Measurements from ENCODE around the gene RRP9.

RRP9 gene

GRCh38 chr3:51927061-51927977, 14.4 kb downstream of the RRP9 start:
- no peak for DNase-seq (ENCODE audit: low read depth in 1 of 2, low spot score in 1 of 2)
- H3K27ac ChIP-seq (replicated peaks) = no peak overlapping the region
- no peak for TF ChIP-seq SPI1 (IDR thresholded peaks at IDR 0.05; ENCODE audit: borderline replicate concordance, low read depth)
- no peak for TF ChIP-seq CTCF (IDR thresholded peaks at IDR 0.05; ENCODE audit: insufficient read depth, low read length)
- TF ChIP-seq POLR2AphosphoS5 (IDR thresholded peaks at IDR 0.05; ENCODE audit: low read depth) = no peak
- TF ChIP-seq GABPA (IDR thresholded peaks at IDR 0.05; ENCODE audit: low read depth) = no peak
- TF ChIP-seq REST (IDR thresholded peaks at IDR 0.05; ENCODE audit: insufficient replicate concordance, low read depth) = no peak

GRCh38 chr3:51921081-51921578, 20.6 kb downstream of the RRP9 start:
- no peak overlapping the region for H3K27ac ChIP-seq (replicated peaks)
- no peak overlapping the region for H3K4me3 ChIP-seq (replicated peaks; ENCODE audit: insufficient read depth, low read length)
- H3K27me3 ChIP-seq (ENCODE audit: insufficient read depth, poor library complexity, severe bottlenecking) = no peaks in the 10 kb centered on the region
- DNase-seq (ENCODE audit: low read depth in 1 of 2, low spot score in 1 of 2) = no peak
- TF ChIP-seq CTCF (IDR thresholded peaks at IDR 0.05; ENCODE audit: insufficient read depth, low read length) (no peak), POLR2AphosphoS5 (IDR thresholded peaks at IDR 0.05; ENCODE audit: low read depth) (no peak), GABPA (IDR thresholded peaks at IDR 0.05; ENCODE audit: low read depth) (no peak), REST (IDR thresholded peaks at IDR 0.05; ENCODE audit: insufficient replicate concordance, low read depth) (no peak), SPI1 (IDR thresholded peaks at IDR 0.05; ENCODE audit: borderline replicate concordance, low read depth) (no peak)

More at GRCh38 chr3:51927061-51927977, 14.4 kb downstream of the RRP9 start:
- H3K4me3 ChIP-seq (replicated peaks; ENCODE audit: insufficient read depth, low read length) = no peak overlapping the region
- no peaks in the 10 kb centered on the region for H3K27me3 ChIP-seq (ENCODE audit: insufficient read depth, poor library complexity, severe bottlenecking)

GRCh38 chr3:51916418-51916817, 25.3 kb downstream of the RRP9 start:
- DNase-seq (ENCODE audit: low read depth in 1 of 2, low spot score in 1 of 2) = no peak
- H3K27me3 ChIP-seq (ENCODE audit: insufficient read depth, poor library complexity, severe bottlenecking) = no peaks in the 10 kb centered on the region
- TF ChIP-seq REST (IDR thresholded peaks at IDR 0.05; ENCODE audit: insufficient replicate concordance, low read depth) (no peak), SPI1 (IDR thresholded peaks at IDR 0.05; ENCODE audit: borderline replicate concordance, low read depth) (no peak), POLR2AphosphoS5 (IDR thresholded peaks at IDR 0.05; ENCODE audit: low read depth) (no peak), CTCF (IDR thresholded peaks at IDR 0.05; ENCODE audit: insufficient read depth, low read length) (no peak), GABPA (IDR thresholded peaks at IDR 0.05; ENCODE audit: low read depth) (no peak)
- no peak overlapping the region for H3K27ac ChIP-seq (replicated peaks)
- no peak overlapping the region for H3K4me3 ChIP-seq (replicated peaks; ENCODE audit: insufficient read depth, low read length)
